Memory B cell (primary cell): ENCODE data around the gene KIAA0825.

ENCODE experiments used
- ATAC-seq: fragments of 150-1000 bp; cut with Tn5 transposase; 2 replicates; pipeline ENCODE4 v1.10.0; 2021; ENCODE audit warnings: low read depth, mild to moderate bottlenecking, moderate library complexity
- DNase-seq, 2 donors: peaks; one replicate each; pipeline ENCODE4 v3.0.0; 2022; ENCODE audit warnings: low spot score in 2 of 2
- H3K27ac Mint-ChIP-seq: one replicate; pipeline ENCODE4 v1.8.0; 2022; ENCODE audit warnings: mild to moderate bottlenecking, moderate library complexity, mixed read lengths
- H3K27me3 Mint-ChIP-seq: one replicate; pipeline ENCODE4 v1.8.0; 2022; ENCODE audit warnings: mixed read lengths
- H3K36me3 Mint-ChIP-seq: one replicate; pipeline ENCODE4 v1.8.0; 2022; ENCODE audit warnings: mild to moderate bottlenecking, mixed read lengths
- H3K4me1 Mint-ChIP-seq: one replicate; pipeline ENCODE4 v1.8.0; 2022; ENCODE audit warnings: mixed read lengths
- H3K4me3 Mint-ChIP-seq: one replicate; pipeline ENCODE4 v1.8.0; 2022; ENCODE audit warnings: mild to moderate bottlenecking, moderate library complexity, mixed read lengths
- H3K9me3 Mint-ChIP-seq: one replicate; pipeline ENCODE4 v1.8.0; 2022; ENCODE audit warnings: mixed read lengths

Gene KIAA0825

GRCh38 chr5:94459915-94460314 is 158.5 kb downstream of the KIAA0825 start:
- no peak for DNase-seq
- Mint-ChIP-seq H3K27ac (no peak overlapping the region), H3K9me3 (no peaks in the 10 kb centered on the region), H3K36me3 (no peaks in the 10 kb centered on the region), H3K4me3 (no peak overlapping the region), H3K27me3 (no peaks in the 10 kb centered on the region), H3K4me1 (no peaks in the 10 kb centered on the region)
- no peak for ATAC-seq

GRCh38 chr5:94457788-94458187 is 160.6 kb downstream of the KIAA0825 start:
- no peaks in the 10 kb centered on the region for H3K9me3 Mint-ChIP-seq

GRCh38 chr5:94445726-94446125 is 172.7 kb downstream of the KIAA0825 start:
- Mint-ChIP-seq H3K36me3 (peaks cover 4% of the 10 kb centered on the region), H3K27ac (no peak overlapping the region), H3K9me3 (no peaks in the 10 kb centered on the region), H3K4me3 (no peak overlapping the region), H3K27me3 (no peaks in the 10 kb centered on the region), H3K4me1 (no peaks in the 10 kb centered on the region)
- DNase-seq (no peak), ATAC-seq (no peak)

More at GRCh38 chr5:94457788-94458187, 160.6 kb downstream of the KIAA0825 start:
- DNase-seq (no peak), ATAC-seq (no peak)
- H3K36me3 Mint-ChIP-seq, result no peaks in the 10 kb centered on the region
- no peak overlapping the region for H3K4me3 Mint-ChIP-seq
- no peaks in the 10 kb centered on the region for H3K4me1 Mint-ChIP-seq
- H3K27me3 Mint-ChIP-seq, result no peaks in the 10 kb centered on the region
- no peak overlapping the region for H3K27ac Mint-ChIP-seq

- H3K9me3 Mint-ChIP-seq, result no peaks in the 10 kb centered on the region
- no peak overlapping the region for H3K4me3 Mint-ChIP-seq
- DNase-seq (no peak), ATAC-seq (no peak)
- no peak overlapping the region for H3K27ac Mint-ChIP-seq
- H3K36me3 Mint-ChIP-seq, result peaks cover 2% of the 10 kb centered on the region
- no peaks in the 10 kb centered on the region for H3K4me1 Mint-ChIP-seq
- no peaks in the 10 kb centered on the region for H3K27me3 Mint-ChIP-seq
Observed at GRCh38 chr5:94442991-94443390, 175.4 kb downstream of the KIAA0825 start.

- no peaks in the 10 kb centered on the region for H3K9me3 Mint-ChIP-seq
- H3K27me3 Mint-ChIP-seq, result no peaks in the 10 kb centered on the region
- H3K4me1 Mint-ChIP-seq, result no peaks in the 10 kb centered on the region
- ATAC-seq, result no peak
- no peak for DNase-seq
- no peak overlapping the region for H3K27ac Mint-ChIP-seq
- H3K36me3 Mint-ChIP-seq, result peaks cover 2% of the 10 kb centered on the region
- no peak overlapping the region for H3K4me3 Mint-ChIP-seq
Observed at GRCh38 chr5:94442076-94442475, 176.3 kb downstream of the KIAA0825 start.

GRCh38 chr5:94440015-94440414 is 178.4 kb downstream of the KIAA0825 start:
- ATAC-seq, result no peak
- Mint-ChIP-seq H3K9me3 (no peaks in the 10 kb centered on the region), H3K27me3 (no peaks in the 10 kb centered on the region), H3K4me3 (no peak overlapping the region), H3K4me1 (no peaks in the 10 kb centered on the region), H3K27ac (no peak overlapping the region), H3K36me3 (peaks cover 2% of the 10 kb centered on the region)
- no peak for DNase-seq

GRCh38 chr5:94433397-94434163 is 184.8 kb downstream of the KIAA0825 start:
- no peaks in the 10 kb centered on the region for H3K4me1 Mint-ChIP-seq

GRCh38 chr5:94432499-94432898 is 185.9 kb downstream of the KIAA0825 start:
- Mint-ChIP-seq H3K36me3 (peaks cover 6% of the 10 kb centered on the region), H3K4me1 (no peaks in the 10 kb centered on the region), H3K27ac (no peak overlapping the region), H3K9me3 (peaks cover 8% of the 10 kb centered on the region), H3K4me3 (no peak overlapping the region), H3K27me3 (no peaks in the 10 kb centered on the region)
- DNase-seq (no peak), ATAC-seq (no peak)

More at GRCh38 chr5:94433397-94434163, 184.8 kb downstream of the KIAA0825 start:
- Mint-ChIP-seq H3K36me3 (peaks cover 5% of the 10 kb centered on the region), H3K4me3 (no peak overlapping the region), H3K27me3 (no peaks in the 10 kb centered on the region), H3K9me3 (peaks cover 5% of the 10 kb centered on the region), H3K27ac (no peak overlapping the region)
- no peak for ATAC-seq
- no peak for DNase-seq

- no peaks in the 10 kb centered on the region for H3K4me1 Mint-ChIP-seq
- no peaks in the 10 kb centered on the region for H3K27me3 Mint-ChIP-seq
- no peak for ATAC-seq
- DNase-seq, result no peak
- H3K27ac Mint-ChIP-seq, result no peak overlapping the region
- H3K4me3 Mint-ChIP-seq, result no peak overlapping the region
- H3K9me3 Mint-ChIP-seq, result peaks cover 8% of the 10 kb centered on the region
- peaks cover 6% of the 10 kb centered on the region for H3K36me3 Mint-ChIP-seq
Observed at GRCh38 chr5:94431696-94432095, 186.7 kb downstream of the KIAA0825 start.

GRCh38 chr5:94429566-94429965 is 188.8 kb downstream of the KIAA0825 start:
- Mint-ChIP-seq H3K36me3 (peaks cover 6% of the 10 kb centered on the region), H3K27me3 (no peaks in the 10 kb centered on the region), H3K27ac (no peak overlapping the region), H3K4me1 (no peaks in the 10 kb centered on the region), H3K4me3 (no peak overlapping the region), H3K9me3 (peaks cover 8% of the 10 kb centered on the region)
- DNase-seq (no peak), ATAC-seq (no peak)

- H3K4me3 Mint-ChIP-seq, result no peak overlapping the region
- H3K9me3 Mint-ChIP-seq, result peaks cover 6% of the 10 kb centered on the region
- DNase-seq (no peak), ATAC-seq (no peak)
- no peaks in the 10 kb centered on the region for H3K4me1 Mint-ChIP-seq
- H3K36me3 Mint-ChIP-seq, result peaks cover 6% of the 10 kb centered on the region
- no peaks in the 10 kb centered on the region for H3K27me3 Mint-ChIP-seq
- H3K27ac Mint-ChIP-seq, result no peak overlapping the region
Observed at GRCh38 chr5:94425396-94425795, 193.0 kb downstream of the KIAA0825 start.

- peaks cover 2% of the 10 kb centered on the region for H3K36me3 Mint-ChIP-seq
- no peak overlapping the region for H3K27ac Mint-ChIP-seq
- H3K27me3 Mint-ChIP-seq, result no peaks in the 10 kb centered on the region
- no peak for ATAC-seq
- no peaks in the 10 kb centered on the region for H3K4me1 Mint-ChIP-seq
- H3K4me3 Mint-ChIP-seq, result no peak overlapping the region
- peaks cover 3% of the 10 kb centered on the region for H3K9me3 Mint-ChIP-seq
- no peak for DNase-seq
Observed at GRCh38 chr5:94423411-94423810, 195.0 kb downstream of the KIAA0825 start.

GRCh38 chr5:94422812-94423211 is 195.6 kb downstream of the KIAA0825 start:
- Mint-ChIP-seq H3K27me3 (no peaks in the 10 kb centered on the region), H3K27ac (no peak overlapping the region), H3K4me1 (no peaks in the 10 kb centered on the region), H3K36me3 (peaks cover 2% of the 10 kb centered on the region), H3K4me3 (no peak overlapping the region), H3K9me3 (peaks cover 1% of the 10 kb centered on the region)
- ATAC-seq (no peak), DNase-seq (no peak)

- no peak overlapping the region for H3K27ac Mint-ChIP-seq
Observed at GRCh38 chr5:94420885-94421284, 197.5 kb downstream of the KIAA0825 start.

GRCh38 chr5:94415798-94416197 is 202.6 kb downstream of the KIAA0825 start:
- H3K4me1 Mint-ChIP-seq, result no peaks in the 10 kb centered on the region
- DNase-seq (no peak), ATAC-seq (no peak)
- no peak overlapping the region for H3K4me3 Mint-ChIP-seq
- H3K36me3 Mint-ChIP-seq, result peaks cover 2% of the 10 kb centered on the region
- H3K27me3 Mint-ChIP-seq, result no peaks in the 10 kb centered on the region
- H3K9me3 Mint-ChIP-seq, result no peaks in the 10 kb centered on the region
- no peak overlapping the region for H3K27ac Mint-ChIP-seq

More at GRCh38 chr5:94420885-94421284, 197.5 kb downstream of the KIAA0825 start:
- Mint-ChIP-seq H3K36me3 (peaks cover 2% of the 10 kb centered on the region), H3K4me1 (no peaks in the 10 kb centered on the region), H3K4me3 (no peak overlapping the region), H3K27me3 (no peaks in the 10 kb centered on the region), H3K9me3 (no peaks in the 10 kb centered on the region)
- DNase-seq, result no peak
- ATAC-seq, result no peak
